Right lobe of liver (tissue), 4 donors: ENCODE results near the gene DHX38.

Source experiments
- CTCF ChIP-seq, 4 donors: fragments of 200-600 bp in 3 of 4; fragments of 450-650 bp in 1 of 4; IDR thresholded peaks; one replicate each; pipeline versions ENCODE4 v1.5.1 to v1.8.0; 2016 to 2022; ENCODE audit warnings: antibody characterized with exemption in 4 of 4, mild to moderate bottlenecking in 2 of 4
- POLR2A ChIP-seq: fragments of 450-650 bp; IDR thresholded peaks from one replicate; pipeline ENCODE4 v1.6.1; 2017; ENCODE audit warnings: antibody characterized with exemption, mild to moderate bottlenecking
- donor health status: DM: no; HTN: no; CAD: no.
- donor health status: DM: no; HTN: no; CAD: no.
- donor health status: DM: no; HTN: yes; CAD: no.

- TF ChIP-seq CTCF (IDR thresholded peaks at IDR 0.05): no peak
- TF ChIP-seq POLR2A: no peak
Observed at GRCh38 chr16:72098936-72099335, 5.3 kb downstream of the DHX38 start.
